HEK293 (cell line): ENCODE measurements around the gene ZNF605.
"Not testable (repeated sequence)": the region's sequence is repeated elsewhere in the genome, so short reads cannot be mapped to it uniquely, and the experiment has no call there.

Experiments
- CTCF ChIP-seq: fragments of 450-650 bp; formaldehyde crosslinking; IDR thresholded peaks from 2 replicates; pipeline ENCODE4 v1.5.1; 2016; ENCODE audit warnings: missing biosample characterization, missing genetic modification characterization
- PATZ1 ChIP-seq: fragments of 450-650 bp; formaldehyde crosslinking; IDR thresholded peaks from 2 replicates; pipeline ENCODE4 v1.5.1; 2016; ENCODE audit warnings: missing biosample characterization, missing genetic modification characterization
- SCRT2 ChIP-seq: fragments of 450-650 bp; formaldehyde crosslinking; IDR thresholded peaks from 2 replicates; pipeline ENCODE4 v1.5.1; 2016; ENCODE audit warnings: missing biosample characterization, missing genetic modification characterization
- TCF7L2 ChIP-seq: IDR thresholded peaks from 2 replicates; pipeline ENCODE4 v1.6.1; 2011; ENCODE audit warnings: low read depth, mild to moderate bottlenecking, inconsistent platforms, low read length, moderate library complexity, borderline replicate concordance
- ZNF121 ChIP-seq: fragments of 450-650 bp; formaldehyde crosslinking; IDR thresholded peaks from 2 replicates; pipeline ENCODE4 v1.5.1; 2016; ENCODE audit warnings: missing biosample characterization, missing genetic modification characterization
- ZNF138 ChIP-seq: fragments of 450-650 bp; formaldehyde crosslinking; IDR thresholded peaks from 2 replicates; pipeline ENCODE4 v1.5.1; 2016; ENCODE audit warnings: missing biosample characterization, missing genetic modification characterization, borderline replicate concordance
- ZNF169 ChIP-seq: fragments of 450-650 bp; formaldehyde crosslinking; IDR thresholded peaks from 2 replicates; pipeline ENCODE4 v1.5.1; 2016; ENCODE audit warnings: missing biosample characterization, missing genetic modification characterization
- ZNF311 ChIP-seq: fragments of 450-650 bp; formaldehyde crosslinking; IDR thresholded peaks from 2 replicates; pipeline ENCODE4 v1.5.1; 2017; ENCODE audit warnings: missing biosample characterization, missing genetic modification characterization, borderline replicate concordance
- ZNF48 ChIP-seq: fragments of 450-650 bp; formaldehyde crosslinking; IDR thresholded peaks from 2 replicates; pipeline ENCODE4 v1.5.1; 2016; ENCODE audit warnings: missing biosample characterization, missing genetic modification characterization
- ZNF596 ChIP-seq: fragments of 450-650 bp; IDR thresholded peaks from 2 replicates; pipeline ENCODE4 v1.5.0; 2018; ENCODE audit warnings: missing biosample characterization, mild to moderate bottlenecking, missing genetic modification characterization, moderate library complexity
- ZNF837 ChIP-seq: fragments of 450-650 bp; formaldehyde crosslinking; IDR thresholded peaks from 2 replicates; pipeline ENCODE4 v1.5.1; 2016; ENCODE audit warnings: missing biosample characterization, missing genetic modification characterization
- TF ChIP-seq, protein P1 (sequence below): fragments of 450-650 bp; formaldehyde crosslinking; IDR thresholded peaks from 2 replicates; pipeline ENCODE4 v1.5.1; 2016; ENCODE audit warnings: missing biosample characterization, missing genetic modification characterization
- TF ChIP-seq, protein P2 (sequence below): fragments of 450-650 bp; formaldehyde crosslinking; IDR thresholded peaks from 2 replicates; pipeline ENCODE4 v1.5.1; 2016; ENCODE audit warnings: missing biosample characterization, missing genetic modification characterization
- TF ChIP-seq, protein P3 (sequence below): fragments of 450-650 bp; formaldehyde crosslinking; IDR thresholded peaks from 2 replicates; pipeline ENCODE4 v1.5.1; 2017; ENCODE audit warnings: missing biosample characterization, mild to moderate bottlenecking, missing genetic modification characterization, moderate library complexity

- TF ChIP-seq TCF7L2; CTCF (tag by site-specific recombination); ZNF596 (tag by site-specific recombination); ZNF138 (tag by site-specific recombination); PATZ1 (tag by site-specific recombination); ZNF311; SCRT2 (tag by site-specific recombination); ZNF837 (tag by site-specific recombination); ZNF48 (tag by site-specific recombination); ZNF169 (tag by site-specific recombination); ZNF121: not testable (repeated sequence)
- TF ChIP-seq, protein P1, sequence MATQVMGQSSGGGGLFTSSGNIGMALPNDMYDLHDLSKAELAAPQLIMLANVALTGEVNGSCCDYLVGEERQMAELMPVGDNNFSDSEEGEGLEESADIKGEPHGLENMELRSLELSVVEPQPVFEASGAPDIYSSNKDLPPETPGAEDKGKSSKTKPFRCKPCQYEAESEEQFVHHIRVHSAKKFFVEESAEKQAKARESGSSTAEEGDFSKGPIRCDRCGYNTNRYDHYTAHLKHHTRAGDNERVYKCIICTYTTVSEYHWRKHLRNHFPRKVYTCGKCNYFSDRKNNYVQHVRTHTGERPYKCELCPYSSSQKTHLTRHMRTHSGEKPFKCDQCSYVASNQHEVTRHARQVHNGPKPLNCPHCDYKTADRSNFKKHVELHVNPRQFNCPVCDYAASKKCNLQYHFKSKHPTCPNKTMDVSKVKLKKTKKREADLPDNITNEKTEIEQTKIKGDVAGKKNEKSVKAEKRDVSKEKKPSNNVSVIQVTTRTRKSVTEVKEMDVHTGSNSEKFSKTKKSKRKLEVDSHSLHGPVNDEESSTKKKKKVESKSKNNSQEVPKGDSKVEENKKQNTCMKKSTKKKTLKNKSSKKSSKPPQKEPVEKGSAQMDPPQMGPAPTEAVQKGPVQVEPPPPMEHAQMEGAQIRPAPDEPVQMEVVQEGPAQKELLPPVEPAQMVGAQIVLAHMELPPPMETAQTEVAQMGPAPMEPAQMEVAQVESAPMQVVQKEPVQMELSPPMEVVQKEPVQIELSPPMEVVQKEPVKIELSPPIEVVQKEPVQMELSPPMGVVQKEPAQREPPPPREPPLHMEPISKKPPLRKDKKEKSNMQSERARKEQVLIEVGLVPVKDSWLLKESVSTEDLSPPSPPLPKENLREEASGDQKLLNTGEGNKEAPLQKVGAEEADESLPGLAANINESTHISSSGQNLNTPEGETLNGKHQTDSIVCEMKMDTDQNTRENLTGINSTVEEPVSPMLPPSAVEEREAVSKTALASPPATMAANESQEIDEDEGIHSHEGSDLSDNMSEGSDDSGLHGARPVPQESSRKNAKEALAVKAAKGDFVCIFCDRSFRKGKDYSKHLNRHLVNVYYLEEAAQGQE (tag by site-specific recombination) = not testable (repeated sequence)
- TF ChIP-seq, protein P2, sequence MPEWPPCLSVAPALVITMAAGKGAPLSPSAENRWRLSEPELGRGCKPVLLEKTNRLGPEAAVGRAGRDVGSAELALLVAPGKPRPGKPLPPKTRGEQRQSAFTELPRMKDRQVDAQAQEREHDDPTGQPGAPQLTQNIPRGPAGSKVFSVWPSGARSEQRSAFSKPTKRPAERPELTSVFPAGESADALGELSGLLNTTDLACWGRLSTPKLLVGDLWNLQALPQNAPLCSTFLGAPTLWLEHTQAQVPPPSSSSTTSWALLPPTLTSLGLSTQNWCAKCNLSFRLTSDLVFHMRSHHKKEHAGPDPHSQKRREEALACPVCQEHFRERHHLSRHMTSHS (tag by site-specific recombination) = not testable (repeated sequence)
- TF ChIP-seq, protein P3, sequence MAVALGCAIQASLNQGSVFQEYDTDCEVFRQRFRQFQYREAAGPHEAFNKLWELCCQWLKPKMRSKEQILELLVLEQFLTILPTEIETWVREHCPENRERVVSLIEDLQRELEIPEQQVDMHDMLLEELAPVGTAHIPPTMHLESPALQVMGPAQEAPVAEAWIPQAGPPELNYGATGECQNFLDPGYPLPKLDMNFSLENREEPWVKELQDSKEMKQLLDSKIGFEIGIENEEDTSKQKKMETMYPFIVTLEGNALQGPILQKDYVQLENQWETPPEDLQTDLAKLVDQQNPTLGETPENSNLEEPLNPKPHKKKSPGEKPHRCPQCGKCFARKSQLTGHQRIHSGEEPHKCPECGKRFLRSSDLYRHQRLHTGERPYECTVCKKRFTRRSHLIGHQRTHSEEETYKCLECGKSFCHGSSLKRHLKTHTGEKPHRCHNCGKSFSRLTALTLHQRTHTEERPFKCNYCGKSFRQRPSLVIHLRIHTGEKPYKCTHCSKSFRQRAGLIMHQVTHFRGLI (tag by site-specific recombination) = not testable (repeated sequence)
Measured at GRCh38 chr12:132961790-132962189, 5.7 kb upstream of the ZNF605 start.
